ENCODE measurements around the gene SEPTIN10. TPM values are rescaled to one million over a fixed set of nuclear protein-coding genes. Genes with fewer than 3 reads are reported as not detected.
"Not testable (repeated sequence)": the region's sequence is repeated elsewhere in the genome, so short reads cannot be mapped to it uniquely, and the experiment has no call there.

SEPTIN10 gene
- total RNA-seq, 1 donor from 2014 or later, result 83.7 TPM

- Histone ChIP-seq H3K27ac (no peak overlapping the region), H3K4me1 (peaks cover 5% of the 10 kb centered on the region), H3K27me3 (no peaks in the 10 kb centered on the region), H3K9me3 (no peaks in the 10 kb centered on the region), H3K4me3 (no peak overlapping the region), H3K36me3 (no peaks in the 10 kb centered on the region)
- TF ChIP-seq, protein P1, sequence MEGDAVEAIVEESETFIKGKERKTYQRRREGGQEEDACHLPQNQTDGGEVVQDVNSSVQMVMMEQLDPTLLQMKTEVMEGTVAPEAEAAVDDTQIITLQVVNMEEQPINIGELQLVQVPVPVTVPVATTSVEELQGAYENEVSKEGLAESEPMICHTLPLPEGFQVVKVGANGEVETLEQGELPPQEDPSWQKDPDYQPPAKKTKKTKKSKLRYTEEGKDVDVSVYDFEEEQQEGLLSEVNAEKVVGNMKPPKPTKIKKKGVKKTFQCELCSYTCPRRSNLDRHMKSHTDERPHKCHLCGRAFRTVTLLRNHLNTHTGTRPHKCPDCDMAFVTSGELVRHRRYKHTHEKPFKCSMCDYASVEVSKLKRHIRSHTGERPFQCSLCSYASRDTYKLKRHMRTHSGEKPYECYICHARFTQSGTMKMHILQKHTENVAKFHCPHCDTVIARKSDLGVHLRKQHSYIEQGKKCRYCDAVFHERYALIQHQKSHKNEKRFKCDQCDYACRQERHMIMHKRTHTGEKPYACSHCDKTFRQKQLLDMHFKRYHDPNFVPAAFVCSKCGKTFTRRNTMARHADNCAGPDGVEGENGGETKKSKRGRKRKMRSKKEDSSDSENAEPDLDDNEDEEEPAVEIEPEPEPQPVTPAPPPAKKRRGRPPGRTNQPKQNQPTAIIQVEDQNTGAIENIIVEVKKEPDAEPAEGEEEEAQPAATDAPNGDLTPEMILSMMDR (IDR thresholded peaks at IDR 0.05), result no peak
- intact Hi-C loops (cut with DNase I), result no loop called here
- no peak for ATAC-seq
- no peak for DNase-seq
These were observed 17.0 kb upstream of the SEPTIN10 start for GRCh38 chr2:109630441-109631430.

DNA sequence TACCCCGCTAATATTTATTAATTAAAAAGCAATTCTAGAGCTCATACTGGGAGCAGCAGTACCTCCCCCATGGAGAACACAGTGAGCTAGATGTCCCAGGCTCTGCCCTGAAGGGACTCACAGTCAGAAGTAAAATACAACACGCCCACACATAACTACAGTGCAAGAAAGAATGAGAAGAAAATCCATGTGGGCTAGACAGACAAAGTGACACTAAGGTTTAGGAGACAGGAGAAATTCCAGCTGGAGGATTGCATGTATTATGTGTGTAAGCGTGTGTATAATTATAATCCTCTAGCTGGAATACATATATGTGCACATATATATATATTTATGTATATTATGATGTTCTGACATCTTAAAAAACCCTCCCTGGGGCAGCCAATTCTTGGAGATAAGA lies 16.1 kb upstream of the SEPTIN10 start:
- ATAC-seq (no peak), DNase-seq (no peak)
- H3K9me3 ChIP-seq, result no peaks in the 10 kb centered on the region
- H3K36me3 ChIP-seq, result no peaks in the 10 kb centered on the region
- TF ChIP-seq, protein P1 (IDR thresholded peaks at IDR 0.05), result no peak
- no peak overlapping the region for H3K4me3 ChIP-seq
- no peaks in the 10 kb centered on the region for H3K4me1 ChIP-seq
- H3K27ac ChIP-seq, result no peak overlapping the region
- H3K27me3 ChIP-seq, result no peaks in the 10 kb centered on the region
- intact Hi-C loops (cut with DNase I), result no loop called here

GRCh38 chr2:109628321-109628720 lies 14.6 kb upstream of the SEPTIN10 start:
- ATAC-seq; H3K9me3 ChIP-seq; intact Hi-C loops (cut with DNase I); H3K4me3 ChIP-seq; H3K27me3 ChIP-seq; H3K4me1 ChIP-seq; H3K36me3 ChIP-seq; H3K27ac ChIP-seq; DNase-seq: not testable (repeated sequence)

DNA sequence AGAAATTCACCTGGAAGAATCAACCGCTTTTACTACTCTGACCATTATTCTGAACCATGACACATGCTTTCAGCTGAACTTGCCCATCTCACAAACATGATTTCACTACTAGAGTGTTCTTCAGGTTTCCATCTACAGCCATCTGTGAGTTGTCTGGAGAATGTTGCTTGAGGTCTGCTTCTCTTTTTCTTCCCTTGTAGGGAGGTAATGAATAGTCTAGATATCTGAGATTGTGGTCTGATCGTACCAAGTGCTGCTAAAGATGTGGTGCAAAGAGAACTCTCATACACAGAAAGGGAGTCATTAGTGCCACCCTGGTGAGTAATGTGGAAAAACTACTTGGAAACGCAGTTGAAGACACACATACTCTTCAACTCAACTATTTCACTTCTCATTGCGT lies 10.6 kb upstream of the SEPTIN10 start:
- Histone ChIP-seq H3K27me3 (no peaks in the 10 kb centered on the region), H3K9me3 (no peaks in the 10 kb centered on the region), H3K4me1 (no peaks in the 10 kb centered on the region), H3K4me3 (no peak overlapping the region), H3K27ac (no peak overlapping the region), H3K36me3 (no peaks in the 10 kb centered on the region)
- intact Hi-C loops (cut with DNase I), result no loop called here
- DNase-seq (no peak), ATAC-seq (no peak)
- TF ChIP-seq, protein P1 (IDR thresholded peaks at IDR 0.05), result no peak

- H3K4me1 ChIP-seq, result no peaks in the 10 kb centered on the region
- H3K27me3 ChIP-seq, result no peaks in the 10 kb centered on the region
- peaks cover 2% of the 10 kb centered on the region for H3K36me3 ChIP-seq
- no peak for ATAC-seq
- H3K27ac ChIP-seq, result no peak overlapping the region
- DNase-seq, result no peak
- intact Hi-C loops (cut with DNase I), result no loop called here
- no peaks in the 10 kb centered on the region for H3K9me3 ChIP-seq
- TF ChIP-seq, protein P1 (IDR thresholded peaks at IDR 0.05), result no peak
- H3K4me3 ChIP-seq, result no peak overlapping the region
These were observed 10.2 kb upstream of the SEPTIN10 start for GRCh38 chr2:109623923-109624322.

- TF ChIP-seq, protein P1 (IDR thresholded peaks at IDR 0.05), result no peak
- Histone ChIP-seq H3K36me3 (peaks cover 4% of the 10 kb centered on the region), H3K4me3 (no peak overlapping the region), H3K4me1 (no peaks in the 10 kb centered on the region), H3K27me3 (no peaks in the 10 kb centered on the region), H3K27ac (no peak overlapping the region), H3K9me3 (no peaks in the 10 kb centered on the region)
- intact Hi-C loops (cut with DNase I), result no loop called here
- no peak for DNase-seq
- no peak for ATAC-seq
These were observed 9.5 kb upstream of the SEPTIN10 start for GRCh38 chr2:109623297-109623696.
